Umbilical cord (tissue), 2 donors: Measurements from ENCODE around the gene SCN3B. TPM values are rescaled to one million over a fixed set of nuclear protein-coding genes. Genes with fewer than 3 reads are reported as not detected.
"Not testable (repeated sequence)": the region's sequence is repeated elsewhere in the genome, so short reads cannot be mapped to it uniquely, and the experiment has no call there.

Source experiments
- DNase-seq: peaks from one replicate; pipeline ENCODE4 v3.0.0-alpha.2; 2015; ENCODE audit warnings: low spot score
- total RNA-seq: library from RNA; depleted of rRNA; stranded (reverse); fragments of >200 nt; gene quantifications from one replicate; pipeline ENCODE4 v1.2.3, GENCODE V29; 2014; ENCODE audit warnings: low replicate concordance; ENCODE audit not compliant: insufficient read depth

SCN3B gene, protein sequence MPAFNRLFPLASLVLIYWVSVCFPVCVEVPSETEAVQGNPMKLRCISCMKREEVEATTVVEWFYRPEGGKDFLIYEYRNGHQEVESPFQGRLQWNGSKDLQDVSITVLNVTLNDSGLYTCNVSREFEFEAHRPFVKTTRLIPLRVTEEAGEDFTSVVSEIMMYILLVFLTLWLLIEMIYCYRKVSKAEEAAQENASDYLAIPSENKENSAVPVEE
- total RNA-seq, result 5.3 TPM

DNA sequence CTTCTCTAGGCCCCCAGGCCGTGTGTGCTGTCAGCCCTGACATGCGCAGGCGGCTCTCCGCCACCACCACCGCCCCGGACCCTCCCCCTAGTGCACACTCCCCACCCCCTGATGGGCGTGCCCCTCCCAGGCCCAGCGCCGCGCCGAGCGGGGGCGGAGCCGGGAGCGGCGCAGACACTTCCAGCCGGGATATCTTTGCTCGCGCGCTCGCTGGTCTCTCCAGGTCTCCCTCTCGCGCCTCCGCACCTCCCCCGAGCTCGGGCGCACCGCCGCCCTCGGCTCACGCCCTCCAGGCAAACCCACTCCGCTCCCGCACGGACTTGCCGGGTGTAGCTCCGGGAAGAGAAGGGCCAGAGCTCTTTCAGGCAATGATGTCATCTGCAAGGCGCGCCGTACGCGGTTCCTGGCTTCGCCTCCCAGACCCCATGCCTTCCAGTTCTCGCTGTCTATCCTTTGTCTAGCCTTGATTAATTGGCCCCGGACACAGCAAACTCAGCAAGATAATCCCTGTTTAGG is at the start of gene SCN3B:
TSS of gene SCN3B (minus strand) at position 59 of the 516 bp plus-strand sequence. CDS start 823 bp downstream, outside the sequence.
- peak; percentile 88 for DNase-seq

DNA sequence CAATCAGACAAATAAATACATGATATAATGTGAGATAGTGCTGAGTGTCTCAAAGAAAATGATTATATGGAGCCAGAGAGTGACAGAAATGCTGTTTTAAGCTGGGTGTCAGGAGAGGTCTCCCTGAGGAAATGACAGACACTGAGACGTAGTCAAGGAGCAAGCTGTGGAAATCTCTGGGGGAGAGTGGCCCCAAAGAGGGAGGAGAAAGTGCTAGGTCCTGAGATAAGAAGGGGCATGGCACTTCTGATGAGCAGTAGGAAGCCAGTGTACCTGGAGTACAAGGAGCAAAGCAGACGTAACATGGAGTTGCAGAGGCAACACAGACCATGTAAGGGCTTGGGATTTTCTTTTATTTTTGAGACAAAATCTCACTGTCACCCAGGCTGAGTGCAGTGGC is 48.3 kb upstream of the SCN3B start:
- DNase-seq, result no peak

DNA sequence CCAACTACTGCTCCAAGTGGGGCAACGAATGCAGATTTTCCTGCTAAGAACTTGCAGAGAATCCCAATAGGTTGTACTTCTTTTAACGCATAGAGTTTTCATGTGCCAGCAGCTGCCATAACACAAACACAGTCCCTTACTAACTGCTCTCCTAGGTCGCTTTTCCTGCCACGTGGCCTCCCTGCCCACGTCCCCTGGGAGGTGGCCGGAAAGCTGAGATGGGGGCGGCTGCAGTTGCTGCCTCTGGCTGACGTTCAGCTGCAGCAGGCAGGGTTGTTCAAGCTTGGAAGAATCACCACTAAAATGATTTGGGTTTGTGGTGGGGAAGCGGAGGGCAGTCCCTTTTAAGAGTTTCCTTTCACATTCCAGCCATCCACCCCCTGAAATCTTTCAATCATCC is 47.7 kb upstream of the SCN3B start:
- DNase-seq, result no peak

DNA sequence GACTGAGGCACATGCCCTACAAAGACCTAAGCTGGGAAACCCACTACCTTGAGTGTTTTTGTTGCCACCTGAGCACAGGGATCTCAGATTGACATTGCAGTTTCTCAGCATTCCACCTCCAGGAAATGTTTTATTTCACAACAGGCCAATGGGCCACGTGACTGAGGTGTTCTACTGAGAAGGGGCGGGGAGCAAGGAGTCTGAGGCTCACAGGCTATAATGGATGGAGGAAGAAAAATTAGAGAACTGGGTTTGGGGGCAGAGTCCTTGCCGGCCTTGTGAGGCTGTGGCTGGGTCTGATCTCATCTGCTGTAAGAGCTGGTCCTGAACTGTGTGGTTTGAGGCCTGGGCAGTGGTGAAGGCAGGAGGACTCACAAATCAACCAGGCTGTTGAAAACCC is 46.3 kb upstream of the SCN3B start:
- no peak for DNase-seq

DNA sequence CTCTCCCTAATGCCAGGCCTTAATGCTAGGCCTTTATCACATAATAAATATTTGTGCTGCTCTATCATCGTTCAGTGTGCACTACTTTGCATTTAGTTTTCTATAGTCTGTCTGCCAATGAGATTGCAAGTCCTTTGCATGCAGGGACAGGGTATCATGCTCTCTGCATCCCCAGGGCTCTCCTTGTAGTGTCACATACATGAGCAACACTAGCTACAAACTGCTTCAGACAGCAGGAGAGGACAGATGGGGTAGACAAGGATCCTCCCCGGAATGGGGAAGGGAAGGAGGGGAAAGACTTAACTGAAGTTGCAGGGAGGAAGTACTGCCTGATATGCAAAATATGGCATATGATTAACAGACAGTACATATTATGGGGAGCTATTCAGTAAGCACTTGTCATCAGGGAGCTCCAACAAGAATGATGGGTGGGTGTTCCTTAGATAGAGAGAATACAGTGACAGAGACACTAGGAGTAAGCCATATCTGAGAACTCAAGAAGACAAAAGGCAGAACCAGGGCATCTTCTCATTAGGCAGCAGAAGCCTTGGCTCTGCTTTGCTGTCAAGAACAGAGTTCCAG is 44.2 kb upstream of the SCN3B start:
- peak; percentile 75 for DNase-seq

DNA sequence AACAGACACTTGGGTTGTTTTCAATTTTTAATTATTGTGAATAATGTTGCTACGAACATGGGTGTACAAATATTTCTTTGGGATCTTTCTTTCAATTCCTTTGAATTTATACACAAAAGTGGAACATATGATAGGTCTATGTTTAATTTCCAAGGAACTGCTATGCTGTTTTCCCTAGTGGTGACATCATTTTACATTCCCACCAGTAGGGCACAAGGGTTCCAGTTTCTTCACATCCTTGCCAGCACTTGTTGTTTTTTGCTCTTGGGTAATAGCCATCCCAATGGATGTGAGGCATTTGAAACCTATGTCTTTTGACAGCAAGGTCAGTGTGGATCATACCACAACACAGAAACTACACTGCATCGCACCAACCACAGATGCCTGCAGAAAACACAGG is 41.8 kb upstream of the SCN3B start:
- DNase-seq, result peak; percentile 5

DNA sequence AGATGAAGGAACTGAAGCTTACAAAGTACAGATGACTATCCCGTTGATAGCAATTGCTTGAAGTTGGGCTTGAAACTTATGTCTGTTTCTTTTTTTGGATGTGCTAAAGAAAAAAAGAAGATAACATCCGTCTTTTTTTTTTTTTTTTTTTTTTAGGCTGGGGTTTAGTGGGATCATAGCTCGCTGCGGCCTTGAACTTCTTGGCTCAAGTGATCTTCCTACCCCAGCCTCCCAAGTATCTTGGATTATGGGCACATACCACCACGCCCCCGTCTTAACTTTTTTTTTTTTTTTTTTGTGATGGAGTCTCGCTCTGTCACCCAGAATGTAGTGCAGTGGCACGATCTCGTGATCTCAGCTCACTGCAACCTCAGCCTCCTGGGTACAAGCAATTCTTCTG is 40.8 kb upstream of the SCN3B start:
- DNase-seq, result peak; percentile 94

DNA sequence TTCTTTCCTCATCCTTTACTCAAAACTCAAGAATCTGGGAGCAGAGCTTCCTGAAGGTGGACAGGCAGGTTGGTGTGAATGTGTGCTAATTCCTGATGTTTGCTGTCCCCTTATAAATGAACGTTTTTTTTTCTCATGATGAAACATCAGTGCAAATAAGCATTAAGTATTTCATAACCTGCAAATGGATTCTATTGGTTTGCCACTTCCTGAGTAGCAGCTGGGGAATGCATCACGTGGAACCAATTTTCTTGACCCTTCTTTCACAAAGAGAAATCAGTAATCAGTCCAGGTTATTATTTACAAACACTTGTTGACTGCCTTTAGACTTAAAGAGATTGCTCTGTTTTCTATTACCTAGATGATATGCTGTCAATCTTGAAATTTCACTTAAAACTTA is 40.1 kb upstream of the SCN3B start:
- peak; percentile 27 for DNase-seq

DNA sequence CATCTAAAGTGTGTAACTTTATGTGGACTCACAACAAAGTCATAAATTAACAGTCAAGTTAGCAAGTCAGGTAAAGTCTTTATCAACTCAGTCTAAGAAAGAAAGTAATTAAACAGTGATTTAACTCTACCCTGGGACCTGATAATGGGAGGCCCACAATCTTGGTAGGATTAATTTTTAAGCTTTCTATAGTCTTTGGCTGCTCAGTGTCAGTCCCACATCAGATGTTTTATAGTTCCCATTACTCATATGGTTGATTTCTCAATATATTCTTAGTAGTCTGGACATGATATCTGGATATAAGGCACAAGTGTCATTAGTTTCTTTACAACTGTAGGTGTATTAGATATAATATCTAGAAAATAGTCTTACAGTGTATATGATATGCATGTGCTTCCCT is 38.5 kb upstream of the SCN3B start:
- peak; percentile 7 for DNase-seq

DNA sequence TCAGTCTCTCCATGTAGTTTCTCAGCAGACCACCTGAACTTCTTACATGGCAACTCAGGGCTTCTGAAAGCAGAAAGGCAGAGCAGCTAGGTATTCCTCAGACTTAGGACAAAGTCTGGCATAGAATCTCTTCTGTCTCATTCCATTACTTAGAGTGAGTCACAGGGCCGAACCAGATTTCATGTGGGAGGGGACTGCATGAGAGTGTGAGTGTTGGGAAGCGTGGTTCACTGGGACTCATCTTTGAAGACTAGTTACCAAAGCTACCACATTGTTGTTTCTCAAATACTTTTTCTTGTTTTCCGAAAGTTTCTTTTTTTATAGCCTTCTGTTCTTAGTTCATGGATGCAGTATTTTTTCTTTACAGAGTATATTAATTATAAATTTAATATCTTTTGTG is 36.1 kb upstream of the SCN3B start:
- DNase-seq, result peak; percentile 25

DNA sequence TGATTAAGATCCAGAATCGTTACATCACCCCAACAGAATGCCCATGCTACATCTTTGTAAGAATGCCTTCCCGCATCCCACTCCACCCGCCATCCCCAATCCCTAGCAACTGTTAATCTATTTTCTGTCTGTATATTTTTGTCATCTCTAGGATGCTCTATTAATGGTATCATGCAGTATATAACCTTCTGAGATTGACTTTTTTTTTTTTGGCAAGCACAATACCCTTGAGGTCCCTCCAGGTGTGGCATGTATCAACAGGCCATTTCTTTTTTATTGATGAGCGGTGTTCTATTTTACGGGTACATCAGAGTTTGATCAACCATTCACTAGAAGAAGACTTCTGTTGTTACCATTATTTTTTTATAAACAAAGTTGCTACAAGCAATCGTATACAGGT is 30.2 kb upstream of the SCN3B start:
- DNase-seq, result no peak

DNA sequence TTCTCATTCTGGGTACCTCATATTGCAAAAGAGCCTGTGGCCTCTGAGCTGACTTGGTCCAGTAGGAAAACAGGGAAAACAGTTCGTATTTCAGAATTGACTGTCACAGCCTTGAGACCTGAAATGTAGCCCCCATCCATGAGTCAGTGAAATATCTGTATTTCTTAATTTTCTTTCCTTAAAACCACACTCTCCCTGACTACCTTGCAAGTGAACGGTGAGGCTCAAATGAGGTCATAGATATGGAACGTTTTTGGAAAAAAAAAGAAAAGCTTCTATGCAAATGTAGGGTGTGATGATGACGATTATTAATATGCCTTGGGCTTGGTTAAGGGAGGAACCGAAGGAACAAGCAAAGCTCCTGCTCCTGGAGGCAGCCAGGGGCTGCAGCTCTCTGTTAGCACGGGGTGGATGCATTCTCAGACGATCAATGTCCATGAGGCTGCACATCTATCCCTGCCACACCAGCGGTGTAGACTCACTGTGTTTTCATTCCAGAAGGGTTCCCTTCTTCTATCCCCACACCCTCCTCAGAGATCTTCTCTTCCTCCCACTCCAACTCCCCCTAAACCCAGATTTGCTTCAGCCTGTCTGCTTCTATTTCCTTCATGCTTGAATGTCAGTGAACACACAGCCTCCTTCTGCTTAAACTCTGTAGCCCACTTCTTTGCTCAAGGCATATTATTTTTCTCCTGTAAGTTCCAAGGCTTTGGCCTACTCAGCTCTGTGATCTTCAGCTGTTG is 29.2 kb upstream of the SCN3B start:
- DNase-seq, result no peak

DNA sequence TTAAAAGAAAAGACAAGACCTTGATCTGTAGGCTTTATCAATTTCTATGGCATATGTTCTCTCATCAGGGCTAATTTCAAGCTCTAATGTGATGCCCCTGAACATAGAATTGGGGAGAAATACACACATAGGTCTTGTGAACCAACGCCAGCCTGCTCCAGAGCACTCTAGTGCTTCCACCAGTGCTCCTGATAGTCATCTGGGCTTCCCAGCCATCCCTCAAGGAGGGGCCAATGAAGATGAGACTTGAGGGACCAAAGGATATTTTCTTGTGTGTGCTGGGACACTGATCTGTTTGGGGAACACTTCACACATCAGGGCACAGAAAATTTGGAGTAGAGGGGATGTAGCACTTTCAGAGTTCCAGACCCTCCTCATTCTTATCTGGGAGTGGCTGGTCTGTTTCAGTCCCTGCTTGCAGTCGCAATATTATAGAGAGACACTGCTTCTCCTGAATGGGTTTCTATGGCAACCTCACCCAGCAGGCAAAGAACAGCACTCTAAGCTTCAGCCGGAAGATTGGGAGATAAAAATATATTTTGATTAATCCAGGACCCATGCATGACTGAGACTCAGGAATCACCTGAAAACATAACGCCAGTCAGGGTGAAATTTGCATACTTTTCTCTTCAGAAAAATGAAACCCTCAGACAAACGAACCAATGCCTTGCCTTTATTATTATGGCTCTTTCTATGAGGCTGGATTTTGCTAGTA is 28.4 kb upstream of the SCN3B start:
- DNase-seq, result peak; percentile 10

DNA sequence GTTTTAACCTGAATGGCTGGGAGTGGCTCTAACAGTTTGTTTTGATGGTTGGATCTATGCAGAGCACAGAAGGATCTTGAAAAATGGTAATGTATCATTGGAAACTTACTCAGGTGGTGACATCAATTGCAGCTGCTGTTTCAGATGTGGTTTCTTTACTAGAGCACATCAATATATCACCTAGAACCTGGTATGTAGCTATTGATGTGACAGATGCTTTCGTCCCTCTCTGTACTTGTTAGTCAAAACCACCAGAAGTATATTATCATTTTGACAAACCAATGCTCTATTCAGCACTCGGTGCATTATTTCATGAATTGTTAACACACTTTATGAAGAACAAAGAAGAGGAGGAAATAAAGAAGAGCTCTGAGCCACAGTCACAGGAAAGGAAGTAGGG is 26.6 kb upstream of the SCN3B start:
- no peak for DNase-seq

DNA sequence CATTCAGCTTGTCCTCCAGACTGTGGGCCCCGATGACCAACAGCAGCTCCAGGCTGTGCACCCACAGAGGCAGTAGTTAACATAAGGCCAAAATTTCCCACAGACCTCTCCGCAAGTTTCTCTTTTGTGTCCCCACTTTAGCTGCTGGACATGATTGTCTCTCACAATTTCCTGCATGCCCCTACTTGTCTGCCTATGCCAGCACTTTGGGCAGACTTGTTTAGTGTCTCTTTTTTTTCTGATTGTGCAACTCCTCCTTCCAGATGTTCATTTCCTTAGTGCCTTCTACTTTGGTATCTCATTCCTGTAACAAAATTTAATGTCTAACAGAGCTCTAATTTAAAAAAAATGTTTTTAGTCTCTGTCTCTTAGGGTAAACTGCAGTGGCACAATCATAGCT is 23.8 kb upstream of the SCN3B start:
- no peak for DNase-seq

DNA sequence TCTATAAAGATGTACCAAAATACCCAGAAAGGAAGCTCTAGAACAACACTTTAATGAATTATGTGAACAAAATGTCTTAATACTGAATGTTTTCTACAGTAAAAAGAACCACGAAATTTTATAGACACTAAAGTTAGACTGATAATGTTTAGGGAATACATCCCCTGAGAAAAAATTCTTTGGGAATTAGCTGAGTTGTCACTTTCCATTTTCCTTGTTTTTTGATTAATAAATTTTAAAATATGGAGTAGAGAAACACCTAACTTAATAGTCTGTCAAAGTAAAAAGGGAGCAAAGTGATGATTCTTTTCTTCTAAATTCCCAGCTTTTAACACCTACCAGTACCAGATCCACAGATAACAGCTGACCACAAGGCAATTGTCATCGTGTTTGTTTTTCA is 23.1 kb upstream of the SCN3B start:
- DNase-seq, result no peak

DNA sequence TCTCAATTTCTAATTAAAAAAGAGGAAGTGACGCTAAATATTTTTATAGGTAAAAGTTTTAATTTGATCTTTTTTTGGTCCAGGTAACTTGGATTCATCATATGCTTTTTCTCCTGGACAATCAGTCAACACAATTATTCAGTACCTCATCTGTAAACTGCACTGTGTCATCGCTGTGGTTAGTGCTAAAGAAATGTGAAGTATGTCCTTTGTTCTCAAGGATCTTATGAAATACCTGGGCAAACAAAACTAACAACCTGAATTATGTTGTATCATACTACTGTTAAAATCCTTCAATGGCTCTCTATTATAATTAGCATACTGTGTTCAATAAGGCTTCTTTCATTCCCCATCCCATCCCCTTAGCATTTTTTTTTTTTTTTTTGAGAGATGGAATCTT is 19.9 kb upstream of the SCN3B start:
- no peak for DNase-seq

DNA sequence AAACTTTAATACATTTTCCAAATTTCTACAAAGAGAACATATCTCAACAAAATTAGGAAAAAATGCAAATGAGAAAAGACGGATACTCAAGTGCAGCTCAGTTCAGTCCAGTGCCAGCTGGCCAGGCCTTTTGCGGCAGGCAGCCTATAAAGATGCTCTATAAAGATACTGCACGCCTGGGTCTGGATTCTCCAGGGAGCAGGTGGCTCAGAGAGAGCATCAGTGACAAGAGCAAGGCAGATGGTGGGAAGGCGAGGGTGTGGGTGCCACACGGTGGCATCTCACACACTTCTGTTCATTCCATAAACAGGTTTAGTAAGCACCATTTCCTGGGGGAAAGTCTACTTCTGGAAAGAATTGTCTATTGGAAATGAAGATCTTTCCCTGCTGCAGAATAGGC is 18.1 kb upstream of the SCN3B start:
- DNase-seq, result no peak

DNA sequence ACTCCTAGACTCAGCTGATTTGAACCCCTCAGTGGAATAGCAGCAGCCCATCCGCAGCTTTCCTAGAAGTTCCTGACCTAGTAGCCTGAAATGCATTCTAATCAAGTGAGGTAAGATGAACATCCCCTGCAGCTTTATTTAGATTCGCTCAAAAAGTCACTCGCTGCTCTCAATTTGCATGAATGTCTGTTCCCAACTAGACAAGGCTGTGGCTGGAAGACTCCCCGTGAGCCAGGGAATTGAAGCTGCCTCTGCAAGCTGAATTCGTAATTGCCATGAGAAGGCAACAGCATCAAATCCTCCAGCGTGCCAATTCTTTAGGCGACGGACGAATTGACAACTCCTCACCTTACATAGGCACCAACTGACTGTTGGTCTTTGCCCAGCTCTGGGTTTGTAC is 17.1 kb upstream of the SCN3B start:
- no peak for DNase-seq

DNA sequence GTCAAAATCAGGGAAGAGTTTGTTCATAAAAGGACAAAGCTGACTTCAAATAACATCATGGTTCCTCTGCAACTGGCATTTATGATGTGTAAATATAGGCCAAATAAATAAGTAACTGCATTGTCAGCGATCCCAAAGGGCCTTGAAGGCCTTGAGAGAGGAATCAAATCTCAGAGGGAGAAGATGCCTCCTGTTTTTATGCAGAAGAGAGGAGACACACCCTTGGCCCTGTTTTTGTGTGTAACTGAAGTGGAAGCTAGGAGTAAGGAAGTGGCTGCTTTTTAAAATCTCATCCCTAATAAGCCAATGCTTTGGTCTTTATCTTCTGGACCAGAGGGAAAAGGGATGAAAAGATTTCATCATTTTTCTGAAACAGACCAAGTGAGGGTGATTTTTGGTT is 15.7 kb upstream of the SCN3B start:
- peak; percentile 80 for DNase-seq

DNA sequence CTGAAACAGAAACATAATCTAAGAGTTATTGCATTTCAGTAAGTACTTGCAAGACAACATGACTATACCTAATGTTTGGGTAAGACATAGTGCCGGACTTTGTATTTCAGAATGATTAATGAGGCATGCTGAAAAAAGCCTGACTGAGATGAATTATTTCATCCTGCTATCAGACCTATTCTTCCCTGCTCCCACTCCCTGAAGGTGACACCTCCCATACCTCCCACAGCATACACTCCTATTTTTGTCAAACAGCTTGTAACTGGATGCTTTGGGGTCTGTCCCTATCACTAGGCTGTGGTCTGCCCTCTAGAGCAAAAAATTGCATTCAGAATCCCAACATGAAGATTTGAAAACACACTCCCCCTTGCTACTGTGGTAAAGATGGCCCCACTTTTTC is 10.9 kb upstream of the SCN3B start:
- no peak for DNase-seq

DNA sequence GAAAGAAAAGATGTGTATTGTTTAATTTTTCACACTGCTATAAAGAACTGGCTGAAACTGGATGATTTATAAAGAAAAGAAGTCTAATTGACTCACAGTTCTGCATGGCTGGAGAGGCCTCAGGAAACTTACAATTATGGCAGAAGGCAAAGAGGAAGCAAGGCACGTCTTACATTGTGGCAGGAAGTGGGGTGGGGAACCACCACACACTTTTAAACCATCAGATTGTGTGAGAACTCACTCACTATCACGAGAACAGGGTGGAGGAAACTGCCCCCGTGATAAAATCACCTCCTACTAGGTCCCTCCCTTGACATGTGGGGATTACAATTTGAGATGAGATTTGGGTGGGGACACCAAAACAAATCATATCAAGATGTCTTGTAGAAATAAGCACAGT is 5.5 kb upstream of the SCN3B start:
- DNase-seq, result not testable (repeated sequence)
